HEK293T (cell line): ENCODE measurements around the gene UQCR10.

Source experiments
- BHLHE40 ChIP-seq: fragments of 450-650 bp; IDR thresholded peaks from 2 replicates; pipeline ENCODE4 v1.6.1; 2016; ENCODE audit warnings: mild to moderate bottlenecking, moderate library complexity, borderline replicate concordance
- FOXA1 ChIP-seq: fragments of 450-650 bp; IDR thresholded peaks from 2 replicates; pipeline ENCODE4 v1.6.1; 2016; ENCODE audit warnings: mild to moderate bottlenecking
- SP1 ChIP-seq: fragments of 450-650 bp; IDR thresholded peaks from 2 replicates; pipeline ENCODE4 v1.6.1; 2017
- ZNF384 ChIP-seq: fragments of 450-650 bp; IDR thresholded peaks from 2 replicates; pipeline ENCODE4 v1.6.1; 2016

DNA sequence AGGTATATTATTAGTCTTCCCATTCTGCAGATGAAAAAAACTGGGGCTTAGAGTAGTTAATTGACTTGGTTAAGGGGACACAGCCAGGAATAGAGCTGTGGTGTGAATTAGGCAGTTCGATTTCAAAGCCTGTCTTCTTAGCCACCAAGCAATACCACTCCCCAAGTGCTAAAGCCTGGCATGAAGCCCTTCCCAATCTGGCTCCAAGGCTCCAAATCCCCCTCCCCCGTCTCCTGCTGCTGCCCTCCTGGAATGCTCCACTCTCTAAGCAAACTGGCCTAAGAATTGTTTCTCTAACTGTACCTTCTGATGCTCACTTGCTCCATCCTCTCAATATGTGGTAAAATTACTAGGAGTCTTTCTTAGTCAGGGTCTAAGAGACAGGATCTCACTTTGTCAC lies 52.3 kb downstream of the UQCR10 start:
- TF ChIP-seq FOXA1 (no peak), SP1 (no peak), ZNF384 (no peak), BHLHE40 (no peak)
